Thyroid gland (tissue), 4 donors: ENCODE data around the gene NFKB1. TPM values are rescaled to one million over a fixed set of nuclear protein-coding genes. Genes with fewer than 3 reads are reported as not detected.

Experiments used
- DNase-seq, 2 donors: peaks; one replicate each; pipeline ENCODE4 v3.0.0-alpha.2; 2019
- H3K27ac ChIP-seq, 3 donors: fragments of 200-600 bp; sonication (generic); 1 replicate in 2 of 3; 2 replicates in 1 of 3; pipeline ENCODE4 v1.5.1; 2016 to 2019; ENCODE audit warnings: mild to moderate bottlenecking in 1 of 3, moderate library complexity in 1 of 3
- H3K27me3 ChIP-seq: fragments of 200-600 bp; sonication (generic); one replicate; pipeline ENCODE4 v1.5.1; 2019
- H3K36me3 ChIP-seq, 2 donors: fragments of 200-600 bp; sonication (generic); one replicate each; pipeline ENCODE4 v1.5.1; 2016 to 2019
- H3K4me1 ChIP-seq, 2 donors: fragments of 200-600 bp; sonication (generic); one replicate each; pipeline ENCODE4 v1.5.1; 2017 to 2019
- H3K4me3 ChIP-seq, 3 donors: fragments of 200-600 bp; sonication (generic); replicated peaks in 1 of 3; 1 replicate in 2 of 3; 2 replicates in 1 of 3; pipeline ENCODE4 v1.5.1; 2016; ENCODE audit warnings: mild to moderate bottlenecking in 1 of 3
- H3K9me3 ChIP-seq: fragments of 200-600 bp; sonication (generic); one replicate; pipeline ENCODE4 v1.5.1; 2017
- POLR2A ChIP-seq, 2 donors: fragments of 450-650 bp; IDR thresholded peaks; one replicate each; pipeline ENCODE4 v1.6.1; 2017; ENCODE audit warnings: antibody characterized with exemption in 2 of 2, mild to moderate bottlenecking in 2 of 2, moderate library complexity in 1 of 2
- WGBS, 2 donors: methylation state at CpG; one replicate each; pipeline ENCODE4 v1.1.5; 2017; 5-methylcytosine and 5-hydroxymethylcytosine counted together
- intact Hi-C: fragments of 100-400 bp; cut with DNase I; formaldehyde crosslinking; loops from one replicate; pipeline ENCODE4 v1.15.1; 2023
- total RNA-seq, 4 donors: library from RNA; depleted of rRNA; stranded (reverse); fragments of >200 nt; gene quantifications; one replicate each; pipeline ENCODE4 v1.2.3, GENCODE V29; 2016
- TF ChIP-seq, protein P1 (sequence below), 6 experiments: fragments of 200-600 bp in 3 of 6; fragments of 450-650 bp in 3 of 6; sonication (generic) in 3 of 6; IDR thresholded peaks; one replicate each; pipeline ENCODE4 v1.5.1; 2016 to 2019; ENCODE audit warnings: antibody characterized with exemption in 6 of 6, mild to moderate bottlenecking in 2 of 6, inconsistent platforms in 1 of 6, moderate library complexity in 1 of 6

The NFKB1 gene
- total RNA-seq, 4 donors from 2014 or later = 33.5 to 50.0 (median 41.8) TPM

DNA sequence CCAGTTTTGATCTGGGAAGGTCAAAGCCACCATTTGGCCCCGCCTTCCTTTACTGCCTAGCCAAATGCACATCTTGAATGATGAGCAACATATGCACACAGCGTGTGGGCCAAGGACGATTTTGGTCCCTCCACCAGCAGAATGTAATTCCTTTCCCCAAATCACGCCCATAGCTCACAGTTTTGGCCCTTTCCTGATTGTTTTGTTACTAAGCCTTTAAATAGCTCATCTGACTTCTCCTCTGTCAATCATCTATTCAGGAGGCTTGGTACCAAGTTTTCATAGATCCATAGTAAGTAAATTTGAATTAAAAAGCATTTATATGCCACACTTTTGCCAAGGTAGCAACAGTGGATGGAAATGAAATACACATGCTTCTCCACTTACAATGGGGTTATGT, 123.3 kb downstream of the NFKB1 start:
- WGBS, 2 donors = 95 to 98% methylated on average over 4 of the region's 4 CpGs
- Histone ChIP-seq H3K4me1 (no peaks in the 10 kb centered on the region), H3K36me3 (no peaks in the 10 kb centered on the region), H3K27ac (no peak overlapping the region), H3K4me3 (no peak overlapping the region), H3K9me3 (no peaks in the 10 kb centered on the region), H3K27me3 (no peaks in the 10 kb centered on the region)
- TF ChIP-seq POLR2A (IDR thresholded peaks at IDR 0.05) = no peak
- TF ChIP-seq, protein P1, sequence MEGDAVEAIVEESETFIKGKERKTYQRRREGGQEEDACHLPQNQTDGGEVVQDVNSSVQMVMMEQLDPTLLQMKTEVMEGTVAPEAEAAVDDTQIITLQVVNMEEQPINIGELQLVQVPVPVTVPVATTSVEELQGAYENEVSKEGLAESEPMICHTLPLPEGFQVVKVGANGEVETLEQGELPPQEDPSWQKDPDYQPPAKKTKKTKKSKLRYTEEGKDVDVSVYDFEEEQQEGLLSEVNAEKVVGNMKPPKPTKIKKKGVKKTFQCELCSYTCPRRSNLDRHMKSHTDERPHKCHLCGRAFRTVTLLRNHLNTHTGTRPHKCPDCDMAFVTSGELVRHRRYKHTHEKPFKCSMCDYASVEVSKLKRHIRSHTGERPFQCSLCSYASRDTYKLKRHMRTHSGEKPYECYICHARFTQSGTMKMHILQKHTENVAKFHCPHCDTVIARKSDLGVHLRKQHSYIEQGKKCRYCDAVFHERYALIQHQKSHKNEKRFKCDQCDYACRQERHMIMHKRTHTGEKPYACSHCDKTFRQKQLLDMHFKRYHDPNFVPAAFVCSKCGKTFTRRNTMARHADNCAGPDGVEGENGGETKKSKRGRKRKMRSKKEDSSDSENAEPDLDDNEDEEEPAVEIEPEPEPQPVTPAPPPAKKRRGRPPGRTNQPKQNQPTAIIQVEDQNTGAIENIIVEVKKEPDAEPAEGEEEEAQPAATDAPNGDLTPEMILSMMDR (IDR thresholded peaks at IDR 0.05) = no peak
- DNase-seq = no peak
- intact Hi-C loops = loop anchor here (5.0 kb wide), 1 partner anchor 383 kb away; no protein-coding TSS in a partner anchor

DNA sequence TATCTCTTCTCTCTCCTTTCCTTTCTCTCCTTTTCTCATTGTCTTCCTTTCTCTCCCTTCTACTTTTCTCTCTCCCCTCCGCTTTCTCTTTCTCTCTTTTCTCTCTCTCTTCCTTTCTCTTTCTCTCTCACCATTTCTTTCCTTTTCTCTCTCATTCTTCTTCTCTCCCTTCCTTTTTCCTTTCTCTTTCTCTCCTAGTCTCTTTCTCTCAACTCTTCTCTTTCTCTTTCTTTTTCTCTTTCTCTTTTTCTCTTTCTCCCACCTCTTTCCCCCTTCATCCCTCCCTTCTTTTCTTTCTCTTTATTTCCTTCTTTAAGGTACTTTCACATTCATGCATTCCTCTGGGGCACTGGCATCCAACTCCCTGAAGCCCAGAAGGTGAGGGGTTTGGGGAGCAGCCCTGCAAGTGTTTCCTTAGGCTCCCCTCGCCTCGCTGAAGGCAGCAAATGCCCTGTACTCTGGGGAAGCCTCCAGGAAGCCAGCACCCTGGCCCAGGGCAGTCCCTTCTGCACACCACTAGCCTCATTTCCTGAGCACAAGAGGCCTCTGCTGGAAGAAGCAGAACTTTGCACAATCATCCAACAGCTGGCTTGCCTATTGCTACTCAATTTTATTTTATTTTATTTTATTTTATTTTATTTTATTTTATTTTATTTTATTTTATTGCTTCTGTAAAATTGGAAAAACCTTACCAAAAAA, 124.2 kb downstream of the NFKB1 start:
- no peak overlapping the region for H3K27ac ChIP-seq
- 67 to 79% methylated on average over 3 of the region's 3 CpGs for WGBS, 2 donors
- intact Hi-C loops = no loop called here
- no peaks in the 10 kb centered on the region for H3K36me3 ChIP-seq
- H3K9me3 ChIP-seq = no peaks in the 10 kb centered on the region
- no peaks in the 10 kb centered on the region for H3K27me3 ChIP-seq
- TF ChIP-seq, protein P1 (IDR thresholded peaks at IDR 0.05) = peak in 1 of 6 experiments; percentile 7
- no peak for TF ChIP-seq POLR2A (IDR thresholded peaks at IDR 0.05)
- H3K4me1 ChIP-seq = no peaks in the 10 kb centered on the region
- DNase-seq = no peak
- H3K4me3 ChIP-seq = no peak overlapping the region

DNA sequence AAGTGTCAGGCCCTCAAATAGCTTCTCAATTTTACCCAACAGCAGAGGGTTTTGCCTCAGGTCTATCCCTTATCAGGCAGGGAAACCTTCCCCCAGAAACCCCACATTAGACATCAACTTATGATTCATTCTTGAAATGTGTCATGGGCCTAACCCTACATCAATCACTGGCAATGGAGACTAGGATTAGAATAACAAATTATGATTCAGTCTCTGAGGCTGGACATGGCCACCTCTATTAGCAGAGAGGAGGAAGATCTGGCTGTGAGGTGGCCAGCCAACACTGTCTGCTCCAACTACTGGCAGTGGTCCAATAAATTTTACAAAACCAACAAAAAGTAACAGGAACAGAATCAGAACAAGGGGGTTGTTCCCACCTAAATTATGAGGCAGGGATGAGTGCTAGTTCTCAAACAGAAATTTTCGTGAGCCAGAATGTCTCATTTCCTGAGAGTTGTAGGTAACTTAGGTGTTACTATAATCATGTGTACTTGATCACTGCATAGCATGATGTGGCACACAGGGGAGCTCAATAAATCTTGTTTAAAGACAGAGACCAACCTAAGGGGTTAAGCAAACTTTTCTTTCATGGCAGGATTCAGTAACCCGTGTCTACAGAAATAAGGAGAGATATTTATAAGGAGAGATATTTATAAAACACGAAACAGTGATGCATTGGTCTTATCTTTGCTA, 126.8 kb downstream of the NFKB1 start:
- no peak for DNase-seq
- Histone ChIP-seq H3K9me3 (no peaks in the 10 kb centered on the region), H3K4me3 (no peak overlapping the region), H3K27me3 (no peaks in the 10 kb centered on the region), H3K36me3 (peaks cover 0 to 8% of the 10 kb centered on the region in 2 donors), H3K27ac (no peak overlapping the region), H3K4me1 (no peaks in the 10 kb centered on the region)
- WGBS, 2 donors = 68 to 83% methylated on average over 3 of the region's 3 CpGs
- TF ChIP-seq POLR2A (IDR thresholded peaks at IDR 0.05) = no peak
- TF ChIP-seq, protein P1 (IDR thresholded peaks at IDR 0.05) = no peak
- intact Hi-C loops = no loop called here

DNA sequence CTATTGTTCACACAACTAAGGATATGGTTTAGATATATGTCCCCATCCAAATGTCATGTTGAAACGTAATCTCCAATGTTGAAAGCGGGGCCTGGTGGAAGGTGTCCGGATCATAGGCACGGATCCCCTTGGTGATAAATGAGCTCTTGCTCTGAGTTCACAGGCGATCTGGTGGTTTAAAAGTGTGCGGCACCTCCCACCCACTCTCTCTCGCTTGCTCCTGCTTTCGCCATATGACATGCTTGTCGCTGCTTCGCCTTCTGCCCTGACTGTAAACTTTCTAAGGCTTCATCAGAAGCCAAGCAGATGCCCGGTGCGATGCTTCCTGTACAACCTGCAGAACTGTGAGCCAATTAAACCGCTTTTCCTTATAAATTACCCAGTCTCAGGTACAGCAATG, 128.5 kb downstream of the NFKB1 start:
- Histone ChIP-seq H3K27ac (no peak overlapping the region), H3K4me1 (no peaks in the 10 kb centered on the region), H3K4me3 (no peak overlapping the region), H3K36me3 (peaks cover 4 to 11% of the 10 kb centered on the region in 2 donors), H3K9me3 (no peaks in the 10 kb centered on the region), H3K27me3 (no peaks in the 10 kb centered on the region)
- TF ChIP-seq POLR2A (IDR thresholded peaks at IDR 0.05) = no peak
- TF ChIP-seq, protein P1 (IDR thresholded peaks at IDR 0.05) = no peak
- intact Hi-C loops = no loop called here
- WGBS, 2 donors = 92% methylated on average over 13 of the region's 13 CpGs
- DNase-seq = no peak

DNA sequence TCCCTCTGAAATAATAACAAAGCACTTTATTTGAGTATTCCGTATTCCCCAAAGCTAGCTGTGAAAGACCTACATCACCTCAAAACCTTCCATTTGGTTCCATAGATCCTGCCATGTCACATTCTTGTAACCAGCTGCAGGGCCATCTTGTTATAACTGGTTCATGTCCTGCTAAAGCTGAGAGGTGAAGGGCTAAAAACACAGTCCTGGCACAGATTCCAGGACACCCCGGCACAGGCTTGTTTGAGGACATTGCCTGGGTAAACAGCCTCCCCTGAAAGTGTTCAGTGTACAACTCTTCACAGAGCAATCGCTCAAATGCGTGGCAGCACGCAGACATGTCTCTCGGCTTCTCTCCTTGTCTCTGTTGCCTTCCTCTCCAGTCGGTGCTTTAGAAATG, 130.5 kb downstream of the NFKB1 start:
- TF ChIP-seq POLR2A (IDR thresholded peaks at IDR 0.05) = no peak
- TF ChIP-seq, protein P1 (IDR thresholded peaks at IDR 0.05) = no peak
- 70 to 71% methylated on average over 7 of the region's 7 CpGs for WGBS, 2 donors
- no peak overlapping the region for H3K27ac ChIP-seq
- peaks cover 8 to 11% of the 10 kb centered on the region in 2 donors for H3K36me3 ChIP-seq
- intact Hi-C loops = no loop called here
- DNase-seq = no peak
- H3K9me3 ChIP-seq = no peaks in the 10 kb centered on the region
- no peak overlapping the region for H3K4me3 ChIP-seq
- H3K27me3 ChIP-seq = no peaks in the 10 kb centered on the region
- H3K4me1 ChIP-seq = no peaks in the 10 kb centered on the region
